Testis (tissue), 3 donors: ENCODE data around the gene MEGF6. TPM values are rescaled to one million over a fixed set of nuclear protein-coding genes. Genes with fewer than 3 reads are reported as not detected.

Experiments
- DNase-seq: peaks from one replicate; pipeline ENCODE4 v3.0.0-alpha.2; 2019
- H3K27ac ChIP-seq, 2 donors: fragments of 200-600 bp; sonication (generic); one replicate each; pipeline ENCODE4 v1.5.1; 2019
- H3K27me3 ChIP-seq: fragments of 200-600 bp; sonication (generic); one replicate; pipeline ENCODE4 v1.5.1; 2019
- H3K36me3 ChIP-seq: fragments of 200-600 bp; sonication (generic); one replicate; pipeline ENCODE4 v1.5.1; 2017; ENCODE audit warnings: low read depth; ENCODE audit errors: missing control alignments
- H3K4me1 ChIP-seq: fragments of 200-600 bp; sonication (generic); one replicate; pipeline ENCODE4 v1.5.1; 2019
- H3K4me3 ChIP-seq, 2 donors: fragments of 200-600 bp; sonication (generic); one replicate each; pipeline ENCODE4 v1.5.1; 2017 to 2019
- H3K9me3 ChIP-seq: fragments of 200-600 bp; sonication (generic); one replicate; pipeline ENCODE4 v1.5.1; 2017
- CTCF ChIP-seq, 3 experiments: fragments of 450-650 bp in 2 of 3; fragments of 200-600 bp in 1 of 3; sonication (generic) in 1 of 3; IDR thresholded peaks; one replicate each; pipeline ENCODE4 v1.5.1; 2016 to 2019; ENCODE audit warnings: antibody characterized with exemption in 3 of 3, mild to moderate bottlenecking in 2 of 3, moderate library complexity in 1 of 3
- POLR2A ChIP-seq: fragments of 450-650 bp; IDR thresholded peaks from one replicate; pipeline ENCODE4 v1.6.1; 2017; ENCODE audit warnings: antibody characterized with exemption, mild to moderate bottlenecking, moderate library complexity
- WGBS, 2 donors: methylation state at CpG; one replicate each; pipeline ENCODE4 v1.1.5; 2018; 5-methylcytosine and 5-hydroxymethylcytosine counted together
- intact Hi-C: fragments of 100-400 bp; cut with DNase I; formaldehyde crosslinking; loops from one replicate; pipeline ENCODE4 v1.15.1; 2023; ENCODE audit warnings: low total_unique reads
- polyA plus RNA-seq: library from polyadenylated mRNA; stranded (reverse); fragments of 350-450 nt; fragmentation: Illumina TruSeq; extraction: RNeasy Lipid Tissue Mini Kit (QIAGEN cat#74804); gene quantifications from one replicate; pipeline ENCODE4 v1.2.3, GENCODE V29; 2014; ENCODE audit warnings: low read depth, low replicate concordance; ENCODE audit not compliant: insufficient read depth
- total RNA-seq, 2 donors: library from RNA; depleted of rRNA; stranded (reverse); fragments of >200 nt; gene quantifications; one replicate each; pipeline ENCODE4 v1.2.3, GENCODE V29; 2016

MEGF6 gene
- total and polyA plus RNA-seq, 3 donors from 2014 or later, result 9.0 to 26.4 (median 16.1) TPM

- WGBS, 2 donors, result 93 to 94% methylated on average over 22 to 26 of the region's 26 CpGs
- TF ChIP-seq POLR2A, result no peak
- no peak for TF ChIP-seq CTCF (IDR thresholded peaks at IDR 0.05)
- no peak for DNase-seq
- H3K4me3 ChIP-seq, result no peak overlapping the region
- intact Hi-C loops, result no loop called here
- no peaks in the 10 kb centered on the region for H3K36me3 ChIP-seq
- H3K9me3 ChIP-seq, result no peaks in the 10 kb centered on the region
- H3K27ac ChIP-seq, result no peak overlapping the region
- no peaks in the 10 kb centered on the region for H3K4me1 ChIP-seq
- no peaks in the 10 kb centered on the region for H3K27me3 ChIP-seq
Observed at GRCh38 chr1:3641046-3641760, 29.9 kb upstream of the MEGF6 start.

- Histone ChIP-seq H3K9me3 (no peaks in the 10 kb centered on the region), H3K36me3 (no peaks in the 10 kb centered on the region), H3K27ac (no peak overlapping the region), H3K4me1 (no peaks in the 10 kb centered on the region), H3K27me3 (no peaks in the 10 kb centered on the region), H3K4me3 (no peak overlapping the region)
- WGBS, 2 donors, result 84 to 91% methylated on average over 12 to 36 of the region's 36 CpGs
- DNase-seq, result no peak
- no peak for TF ChIP-seq POLR2A
- intact Hi-C loops, result no loop called here
Observed at GRCh38 chr1:3640121-3640837, 29.0 kb upstream of the MEGF6 start.

GRCh38 chr1:3639397-3639911 lies 28.1 kb upstream of the MEGF6 start:
- no peak for DNase-seq
- intact Hi-C loops, result no loop called here
- H3K27me3 ChIP-seq, result no peaks in the 10 kb centered on the region
- WGBS, 2 donors, result 93 to 94% methylated on average over 16 to 22 of the region's 23 CpGs
- no peak for TF ChIP-seq CTCF (IDR thresholded peaks at IDR 0.05)
- H3K9me3 ChIP-seq, result no peaks in the 10 kb centered on the region
- no peaks in the 10 kb centered on the region for H3K4me1 ChIP-seq
- no peak overlapping the region for H3K27ac ChIP-seq
- H3K4me3 ChIP-seq, result no peak overlapping the region
- no peaks in the 10 kb centered on the region for H3K36me3 ChIP-seq

- Histone ChIP-seq H3K4me3 (no peak overlapping the region), H3K27me3 (no peaks in the 10 kb centered on the region), H3K4me1 (no peaks in the 10 kb centered on the region), H3K9me3 (no peaks in the 10 kb centered on the region), H3K27ac (no peak overlapping the region), H3K36me3 (no peaks in the 10 kb centered on the region)
- intact Hi-C loops, result no loop called here
- no peak for DNase-seq
- TF ChIP-seq POLR2A (no peak), CTCF (IDR thresholded peaks at IDR 0.05) (no peak)
- 94 to 95% methylated on average over 15 of the region's 15 CpGs for WGBS, 2 donors
Observed at GRCh38 chr1:3638676-3639075, 27.4 kb upstream of the MEGF6 start.

- H3K4me1 ChIP-seq, result no peaks in the 10 kb centered on the region
- no peaks in the 10 kb centered on the region for H3K27me3 ChIP-seq
- H3K27ac ChIP-seq, result no peak overlapping the region
- no peak for DNase-seq
- no peak overlapping the region for H3K4me3 ChIP-seq
- no peaks in the 10 kb centered on the region for H3K9me3 ChIP-seq
- no peak for TF ChIP-seq POLR2A
- no peak for TF ChIP-seq CTCF (IDR thresholded peaks at IDR 0.05)
- intact Hi-C loops, result no loop called here
- H3K36me3 ChIP-seq, result no peaks in the 10 kb centered on the region
- 90% methylated on average over 12 of the region's 12 CpGs for WGBS, 2 donors
Observed at GRCh38 chr1:3638027-3638426, 26.7 kb upstream of the MEGF6 start.
